H1 (cell line): ENCODE measurements around the gene DYRK1A. TPM values are rescaled to one million over a fixed set of nuclear protein-coding genes. Genes with fewer than 3 reads are reported as not detected.

Source experiments
- CTCF ChIA-PET: fragments of 300-600 bp; sonication (Branson Sonifier 250); formaldehyde crosslinking; loops from one replicate; lab custom pipeline; 2021; ENCODE audit not compliant: partially characterized antibody; lab: Charles Lee
- POLR2A ChIA-PET: fragments of 300-600 bp; sonication (Branson Sonifier 250); formaldehyde crosslinking; loops from one replicate; lab custom pipeline; 2021; ENCODE audit warnings: inconsistent platforms; ENCODE audit not compliant: partially characterized antibody; lab: Charles Lee
- DNase-seq, 2 experiments: peaks; one replicate each; pipeline versions ENCODE4 v3.0.0 to v3.0.0-alpha.2; 2010 to 2022; ENCODE audit warnings: low spot score in 2 of 2, low read depth in 1 of 2, mixed read lengths in 1 of 2
- FAIRE-seq: peaks from 2 replicates; lab custom pipeline; 2011; peaks lifted over from hg19 to GRCh38; lab: Jason Lieb, UNC
- H2AFZ ChIP-seq: 2 replicates; pipeline ENCODE4 v1.8.1; 2012; ENCODE audit warnings: low read length, inconsistent platforms
- H2AK5ac ChIP-seq: 2 replicates; pipeline ENCODE4 v1.6.1; 2013; ENCODE audit warnings: low read depth, low read length
- H2BK120ac ChIP-seq: replicated peaks from 2 replicates; pipeline ENCODE3; 2013; ENCODE audit warnings: low read depth, low read length, inconsistent platforms
- H2BK12ac ChIP-seq: 2 replicates; pipeline ENCODE4 v1.6.1; 2013; ENCODE audit warnings: low read depth, low read length
- H2BK15ac ChIP-seq: 2 replicates; pipeline ENCODE4 v1.6.1; 2013; ENCODE audit warnings: low read length
- H2BK20ac ChIP-seq: 2 replicates; pipeline ENCODE4 v1.6.1; 2013; ENCODE audit warnings: low read length
- H2BK5ac ChIP-seq: 2 replicates; pipeline ENCODE4 v1.6.1; 2013; ENCODE audit warnings: low read depth, low read length
- H3K14ac ChIP-seq: 2 replicates; pipeline ENCODE4 v1.6.1; 2013; ENCODE audit warnings: inconsistent platforms; ENCODE audit not compliant: insufficient read length
- H3K18ac ChIP-seq: 2 replicates; pipeline ENCODE4 v1.6.1; 2013; ENCODE audit warnings: low read length; ENCODE audit errors: extremely low read depth
- H3K23ac ChIP-seq: 2 replicates; pipeline ENCODE4 v1.6.1; 2013; ENCODE audit warnings: inconsistent platforms; ENCODE audit not compliant: insufficient read length
- H3K23me2 ChIP-seq: 2 replicates; pipeline ENCODE4 v1.6.1; 2013; ENCODE audit warnings: low read depth, low read length
- H3K27ac ChIP-seq: 2 replicates; pipeline ENCODE4 v1.6.1; 2011; ENCODE audit warnings: low read depth, low read length, inconsistent platforms
- H3K27me3 ChIP-seq, 4 experiments: replicated peaks in 1 of 4; 1 replicate in 1 of 4; 2 replicates in 3 of 4; pipeline versions ENCODE4 v1.6.1 to v1.8.1; 2011 to 2013; ENCODE audit warnings: low read length in 3 of 4, mild to moderate bottlenecking in 3 of 4, inconsistent platforms in 2 of 4, mixed read lengths in 2 of 4, moderate library complexity in 1 of 4; ENCODE audit not compliant: control insufficient read depth in 3 of 4, insufficient read depth in 3 of 4; ENCODE audit errors: extremely low read depth in 1 of 4
- H3K36me3 ChIP-seq, 4 experiments: 2 replicates each; pipeline versions ENCODE4 v1.6.1 to v1.8.1; 2011 to 2013; ENCODE audit warnings: mild to moderate bottlenecking in 4 of 4, low read length in 3 of 4, moderate library complexity in 2 of 4, control low read depth in 1 of 4, inconsistent platforms in 1 of 4; ENCODE audit not compliant: insufficient read depth in 4 of 4, control insufficient read depth in 2 of 4
- H3K4ac ChIP-seq: replicated peaks from 2 replicates; pipeline ENCODE3; 2013; ENCODE audit warnings: low read length, low read depth, mixed read lengths, inconsistent platforms; ENCODE audit not compliant: insufficient read length
- H3K4me1 ChIP-seq, 4 experiments: replicated peaks in 1 of 4; 1 replicate in 1 of 4; 2 replicates in 3 of 4; pipeline versions ENCODE4 v1.6.1 to v1.8.1; 2011 to 2013; ENCODE audit warnings: low read length in 3 of 4, inconsistent platforms in 2 of 4, mixed read lengths in 1 of 4; ENCODE audit not compliant: insufficient read depth in 4 of 4, control insufficient read depth in 3 of 4
- H3K4me2 ChIP-seq, 2 experiments: 2 replicates each; pipeline versions ENCODE4 v1.6.1 to v1.8.1; 2011 to 2013; ENCODE audit warnings: low read depth in 2 of 2, low read length in 2 of 2, control low read depth in 1 of 2, inconsistent platforms in 1 of 2, mild to moderate bottlenecking in 1 of 2; ENCODE audit not compliant: insufficient read depth in 1 of 2
- H3K4me3 ChIP-seq, 4 experiments: fragments of 200-600, 300-600 bp in 1 of 4; sonication (generic), shearing (Covaris generic), sonication (Bioruptor Twin) in 1 of 4; 2 replicates each; pipeline versions ENCODE4 v1.5.1 to v1.8.1; 2011 to 2016; ENCODE audit warnings: low read length in 4 of 4, low read depth in 3 of 4, control low read depth in 2 of 4, inconsistent platforms in 2 of 4, mild to moderate bottlenecking in 2 of 4, mixed read lengths in 1 of 4, moderate library complexity in 1 of 4; ENCODE audit not compliant: insufficient read depth in 2 of 4; ENCODE audit errors: extremely low read depth in 1 of 4
- H3K56ac ChIP-seq: replicated peaks from 2 replicates; pipeline ENCODE3; 2013; ENCODE audit warnings: low read depth, mild to moderate bottlenecking, mixed read lengths, low read length, inconsistent platforms; ENCODE audit not compliant: insufficient read length
- H3K79me1 ChIP-seq: 2 replicates; pipeline ENCODE4 v1.6.1; 2013; ENCODE audit warnings: low read depth, low read length, control low read depth
- H3K79me2 ChIP-seq, 2 experiments: 2 replicates each; pipeline versions ENCODE4 v1.6.1 to v1.8.1; 2012 to 2013; ENCODE audit warnings: low read length in 2 of 2, mild to moderate bottlenecking in 2 of 2, inconsistent platforms in 1 of 2; ENCODE audit not compliant: insufficient read depth in 2 of 2, control insufficient read depth in 1 of 2
- H3K9ac ChIP-seq, 4 experiments: replicated peaks in 1 of 4; 1 replicate in 1 of 4; 2 replicates in 3 of 4; pipeline versions ENCODE4 v1.6.1 to v1.8.1; 2011 to 2013; ENCODE audit warnings: low read depth in 3 of 4, low read length in 3 of 4, control low read depth in 2 of 4, mild to moderate bottlenecking in 2 of 4, moderate library complexity in 2 of 4, inconsistent platforms in 1 of 4; ENCODE audit errors: extremely low read depth in 1 of 4
- H3K9me3 ChIP-seq, 2 experiments: 2 replicates each; pipeline versions ENCODE4 v1.6.1 to v1.8.1; 2012 to 2013; ENCODE audit warnings: mild to moderate bottlenecking in 2 of 2, moderate library complexity in 2 of 2, control low read depth in 1 of 2, inconsistent platforms in 1 of 2, low read depth in 1 of 2, low read length in 1 of 2, mixed read lengths in 1 of 2; ENCODE audit not compliant: insufficient read depth in 2 of 2
- H4K20me1 ChIP-seq, 2 experiments: replicated peaks in 1 of 2; 2 replicates each; pipeline versions ENCODE3 to v1.8.1; 2011 to 2013; ENCODE audit warnings: inconsistent platforms in 2 of 2, low read length in 2 of 2, mild to moderate bottlenecking in 1 of 2; ENCODE audit not compliant: insufficient read depth in 2 of 2, control insufficient read depth in 1 of 2
- H4K5ac ChIP-seq: 2 replicates; pipeline ENCODE4 v1.6.1; 2013; ENCODE audit warnings: low read length, low read depth, mixed read lengths, inconsistent platforms; ENCODE audit not compliant: insufficient read length
- H4K8ac ChIP-seq: 2 replicates; pipeline ENCODE4 v1.8.0; 2013; ENCODE audit warnings: mild to moderate bottlenecking, moderate library complexity, low read length, inconsistent platforms; ENCODE audit not compliant: insufficient read depth; ENCODE audit errors: extremely low read depth
- H4K91ac ChIP-seq: replicated peaks from 2 replicates; pipeline ENCODE3; 2013; ENCODE audit warnings: low read length, mixed read lengths, inconsistent platforms; ENCODE audit not compliant: insufficient read length
- BACH1 ChIP-seq: IDR thresholded peaks from 2 replicates; pipeline ENCODE4 v1.6.1; 2012; ENCODE audit warnings: low read length, improper control_type of control experiment
- BCL11A ChIP-seq, 2 experiments: IDR thresholded peaks; one replicate each; pipeline ENCODE4 v1.6.1; 2011; ENCODE audit warnings: low read depth in 2 of 2, low read length in 2 of 2, mild to moderate bottlenecking in 2 of 2
- CEBPB ChIP-seq: IDR thresholded peaks from 2 replicates; pipeline ENCODE4 v1.6.1; 2012; ENCODE audit warnings: low read depth, low read length
- CHD2 ChIP-seq: IDR thresholded peaks from 2 replicates; pipeline ENCODE4 v1.6.1; 2012; ENCODE audit warnings: low read length, improper control_type of control experiment
- CREB1 ChIP-seq: IDR thresholded peaks from 2 replicates; pipeline ENCODE4 v1.6.1; 2012; ENCODE audit warnings: inconsistent platforms
- CTCF ChIP-seq, 3 experiments: IDR thresholded peaks; 1 replicate in 2 of 3; 2 replicates in 1 of 3; pipeline versions ENCODE4 v1.5.1 to v1.6.1; 2011; ENCODE audit warnings: low read length in 3 of 3, mild to moderate bottlenecking in 3 of 3, inconsistent platforms in 2 of 3, low read depth in 1 of 3, moderate library complexity in 1 of 3; ENCODE audit not compliant: insufficient read depth in 1 of 3; ENCODE audit errors: control extremely low read depth in 1 of 3
- E2F6 ChIP-seq: IDR thresholded peaks from 2 replicates; pipeline ENCODE4 v1.6.1; 2012; ENCODE audit warnings: inconsistent platforms
- EGR1 ChIP-seq: IDR thresholded peaks from 2 replicates; pipeline ENCODE4 v1.6.1; 2011; ENCODE audit warnings: low read depth, low read length, borderline replicate concordance
- KDM4A ChIP-seq: IDR thresholded peaks from one replicate; pipeline ENCODE4 v1.7.1; 2012; ENCODE audit warnings: low read depth, mild to moderate bottlenecking, moderate library complexity, low read length, inconsistent platforms; ENCODE audit not compliant: severe bottlenecking
- MAFK ChIP-seq: IDR thresholded peaks from 2 replicates; pipeline ENCODE4 v1.6.1; 2012; ENCODE audit warnings: low read depth, mild to moderate bottlenecking, improper control_type of control experiment, low read length
- TAF1 ChIP-seq: IDR thresholded peaks from 2 replicates; pipeline ENCODE4 v1.6.1; 2011; ENCODE audit warnings: mild to moderate bottlenecking, low read depth, low read length
- ZNF274 ChIP-seq: IDR thresholded peaks from 2 replicates; pipeline ENCODE4 v1.7.0; 2012; ENCODE audit warnings: low read length, borderline replicate concordance; ENCODE audit errors: extremely low read depth
- WGBS, 2 experiments: shearing (Covaris generic) in 1 of 2; methylation state at CpG; one replicate each; pipeline versions ENCODE4 v1.1.6 to v1.1.7; 2013 to 2015; ENCODE audit warnings: low lambda C conversion rate in 2 of 2, mixed read lengths in 2 of 2, inconsistent platforms in 1 of 2, low coverage in 1 of 2, missing lambda C conversion rate in 1 of 2; ENCODE audit not compliant: insufficient replicate concordance in 2 of 2, insufficient coverage in 1 of 2, insufficient read length in 1 of 2; ENCODE audit errors: extremely low coverage in 1 of 2, missing lambda C conversion rate in 1 of 2; 5-methylcytosine and 5-hydroxymethylcytosine counted together
- polyA plus RNA-seq, 7 experiments: library from polyadenylated mRNA; depleted of rRNA in 3 of 7; stranded (reverse) in 5 of 7; unstranded in 2 of 7; fragments of >200 nt in 5 of 7; fragments of 200-250 nt in 2 of 7; gene quantifications; 1 replicate in 5 of 7; 2 replicates in 1 of 7; 4 replicates in 1 of 7; pipeline versions ENCODE4 v1.2.1 to v1.2.3, GENCODE V29; 2011 to 2013; ENCODE audit warnings: missing spikeins in 2 of 7, mixed read lengths in 2 of 7
- total RNA-seq: library from RNA; stranded (reverse); fragmentation: NEBNext Ultra II Directional; extraction: Animal tissue kit (Norgen Biotek cat#: 25700); gene quantifications from 2 replicates; pipeline ENCODE4 v1.2.1, GENCODE V29; 2021

Gene DYRK1A
- total and polyA plus RNA-seq, 2 of the 8 experiments (the other 6 are each of a cell fraction or from before 2014, with no cell fraction given): 61.1 to 62.2 TPM

GRCh38 chr21:37467082-37467481 lies 100.5 kb downstream of the DYRK1A start:
- POLR2A ChIA-PET: interaction anchor here (0.7 kb wide), 1 partner anchor 504 kb away, joined by 4 read pairs; no protein-coding TSS in a partner anchor
- Histone ChIP-seq H3K18ac (no peak overlapping the region), H4K5ac (no peak overlapping the region), H3K4me2 (no peak overlapping the region), H2BK120ac (no peak overlapping the region), H4K91ac (no peak overlapping the region), H3K23ac (no peak overlapping the region), H3K27me3 (no peaks in the 10 kb centered on the region), H3K79me2 (peaks cover 13 to 99% of the 10 kb centered on the region in 2 experiments), H3K4me3 (no peak overlapping the region), H3K4me1 (peaks cover 3 to 8% (median 6%) of the 10 kb centered on the region in 4 experiments; a peak in 5 of 7 replicates), H3K9ac (no peak overlapping the region), H3K79me1 (peaks cover 11% of the 10 kb centered on the region), H3K56ac (no peak overlapping the region), H2AFZ (no peak overlapping the region), H4K20me1 (peaks cover 10 to 12% of the 10 kb centered on the region in 2 experiments), H3K36me3 (peaks cover 0 to 11% (median 2%) of the 10 kb centered on the region in 4 experiments; a peak in 3 of 8 replicates), H3K27ac (no peak overlapping the region), H2BK12ac (no peak overlapping the region), H3K4ac (no peak overlapping the region), H3K9me3 (no peaks in the 10 kb centered on the region), H3K14ac (no peak overlapping the region), H2BK5ac (no peak overlapping the region), H2BK15ac (no peak overlapping the region), H4K8ac (no peak overlapping the region), H3K23me2 (no peaks in the 10 kb centered on the region; the same call in 1 of the 2 replicates), H2BK20ac (no peak overlapping the region), H2AK5ac (no peak overlapping the region)
- FAIRE-seq (no peak), DNase-seq (no peak)
- CTCF ChIA-PET: interaction anchor here (0.7 to 2.0 kb wide), 3 partner anchors 9 to 32 kb away, joined by 3 to 6 read pairs (median 3); no protein-coding TSS in a partner anchor
- WGBS, 2 experiments: 88% methylated on average over 3 of the region's 3 CpGs; no CpG with 5 or more reads in 1 of the 2 experiments
- TF ChIP-seq E2F6: no peak
- no peak for TF ChIP-seq CREB1
- no peak for TF ChIP-seq CHD2
- no peak for TF ChIP-seq ZNF274
- TF ChIP-seq EGR1: no peak
- TF ChIP-seq TAF1: no peak
- TF ChIP-seq CEBPB: no peak
- TF ChIP-seq CTCF (IDR thresholded peaks at IDR 0.05; ENCODE audit: control extremely low read depth in 1 of 3, insufficient read depth in 1 of 3, low read depth in 1 of 3, low read length in 3 of 3): no peak
- no peak for TF ChIP-seq BACH1
- no peak for TF ChIP-seq MAFK
- TF ChIP-seq KDM4A: no peak
- no peak for TF ChIP-seq BCL11A (IDR thresholded peaks at IDR 0.05; ENCODE audit: low read depth in 2 of 2, low read length in 2 of 2)
